Measurements from ENCODE around the gene TIAL1. TPM values are rescaled to one million over a fixed set of nuclear protein-coding genes. Genes with fewer than 3 reads are reported as not detected.

The TIAL1 gene
- total and polyA plus RNA-seq, 2 of the 4 experiments (the other 2 are of a cell fraction), result 28.0 to 83.5 TPM

- Histone ChIP-seq H4K91ac (ENCODE audit: insufficient read depth, low read depth, low read length) (no peak overlapping the region), H2AK9ac (replicated peaks; ENCODE audit: low read depth, low read length, poor library complexity) (no peak overlapping the region), H3K27me3 (ENCODE audit: control insufficient read depth, insufficient read depth, low read length) (no peaks in the 10 kb centered on the region; the same call in 1 of the 2 replicates), H3K9me1 (ENCODE audit: insufficient read depth, low read length) (no peaks in the 10 kb centered on the region), H3K4ac (ENCODE audit: low read depth, low read length) (no peak overlapping the region), H3K4me2 (ENCODE audit: low read depth, low read length) (no peak overlapping the region), H4K8ac (ENCODE audit: low read depth in 2 of 2, low read length in 2 of 2) (no peak overlapping the region), H2BK120ac (ENCODE audit: low read depth, low read length) (no peak overlapping the region), H2AK5ac (ENCODE audit: low read depth, low read length) (no peak overlapping the region), H3K36me3 (ENCODE audit: control insufficient read depth, insufficient read depth, low read length) (no peaks in the 10 kb centered on the region), H3K9me3 (ENCODE audit: control insufficient read depth, insufficient read depth, low read length) (no peaks in the 10 kb centered on the region), H3K56ac (ENCODE audit: extremely low read depth, insufficient read depth, low read length) (no peak overlapping the region), H3K4me1 (ENCODE audit: control insufficient read depth, insufficient read depth, low read length) (no peaks in the 10 kb centered on the region), H3K23ac (ENCODE audit: low read depth, low read length) (no peak overlapping the region), H4K5ac (ENCODE audit: low read depth, low read length) (no peak overlapping the region), H2BK5ac (ENCODE audit: low read depth, low read length, poor library complexity, severe bottlenecking) (no peak overlapping the region), H2AFZ (replicated peaks; ENCODE audit: low read length, poor library complexity) (no peak overlapping the region), H3K14ac (replicated peaks; ENCODE audit: low read depth, low read length) (no peak overlapping the region), H3K18ac (ENCODE audit: low read depth, low read length) (no peak overlapping the region), H3K79me1 (ENCODE audit: low read depth in 1 of 2, low read length in 2 of 2) (no peaks in the 10 kb centered on the region), H3K4me3 (ENCODE audit: insufficient read depth, low read depth, low read length) (no peak overlapping the region), H2BK20ac (ENCODE audit: low read depth, low read length) (no peak overlapping the region), H3K9ac (ENCODE audit: low read depth, low read length) (no peak overlapping the region), H3K27ac (ENCODE audit: insufficient read depth, low read length) (no peak overlapping the region), H4K20me1 (ENCODE audit: insufficient read depth, low read length) (no peaks in the 10 kb centered on the region), H2BK15ac (ENCODE audit: low read depth, low read length) (no peak overlapping the region)
- DNase-seq (no peak), ATAC-seq (ENCODE audit: low read depth) (no peak)
- in situ Hi-C loops (cut with MboI; ENCODE audit: low sequenced_read_pairs) (no loop called here), dilution Hi-C loops (cut with HindIII; ENCODE audit: low sequenced_read_pairs, unreplicated experiment) (no loop called here), intact Hi-C loops (cut with micrococcal nuclease) (loop anchor here (2.0 kb wide), 1 partner anchor 71 kb away; no protein-coding TSS in a partner anchor)
- no CpG with 5 or more reads among the region's 4 CpGs for WGBS, 2 experiments (ENCODE audit: extremely low coverage in 2 of 2, insufficient read length in 1 of 2)
- no peak for TF ChIP-seq RCOR1 (IDR thresholded peaks at IDR 0.05; ENCODE audit: insufficient replicate concordance, low read length)
- no peak for TF ChIP-seq CEBPB (IDR thresholded peaks at IDR 0.05; ENCODE audit: low read depth, low read length)
- no peak for TF ChIP-seq BHLHE40 (IDR thresholded peaks at IDR 0.05; ENCODE audit: low read depth, low read length)
- no peak for TF ChIP-seq NFE2L2 (IDR thresholded peaks at IDR 0.05; ENCODE audit: low read depth, low read length)
- no peak for TF ChIP-seq SMC3 (IDR thresholded peaks at IDR 0.05; ENCODE audit: low read depth, low read length)
- no peak for TF ChIP-seq USF2 (IDR thresholded peaks at IDR 0.05; ENCODE audit: low read depth, low read length)
- TF ChIP-seq POLR2A (IDR thresholded peaks at IDR 0.05; ENCODE audit: low read depth, low read length), result no peak
- no peak for TF ChIP-seq MAZ (IDR thresholded peaks at IDR 0.05; ENCODE audit: borderline replicate concordance, low read depth, low read length)
- TF ChIP-seq MAFK (IDR thresholded peaks at IDR 0.05; ENCODE audit: low read depth, low read length), result no peak
- TF ChIP-seq CHD1 (IDR thresholded peaks at IDR 0.05; ENCODE audit: low read depth, low read length), result no peak
- TF ChIP-seq FOS (IDR thresholded peaks at IDR 0.05; ENCODE audit: low read depth, low read length), result no peak
- TF ChIP-seq RFX5 (IDR thresholded peaks at IDR 0.05; ENCODE audit: low read depth, low read length), result no peak
- ChIA-PET POLR2A (ENCODE audit: unreplicated experiment) (no interaction called here), CTCF (interaction anchor here (0.7 to 0.9 kb wide), 2 partner anchors 42 to 255 kb away, joined by 4 to 5 read pairs; no protein-coding TSS in a partner anchor)
- BruUV-seq (replicated peaks), result no TSS peak
Observed at GRCh38 chr10:119609516-119609915, 12.8 kb upstream of the TIAL1 start.

All from IMR-90 (cell line).